NCI-H69 (cell line): ENCODE measurements around the gene ASB9.
"Not testable (repeated sequence)": the region's sequence is repeated elsewhere in the genome, so short reads cannot be mapped to it uniquely, and the experiment has no call there.

ENCODE experiments used
- DNase-seq: peaks from one replicate; lab custom pipeline; 2025; lab: John Stamatoyannopoulos, UW

Gene ASB9, protein sequence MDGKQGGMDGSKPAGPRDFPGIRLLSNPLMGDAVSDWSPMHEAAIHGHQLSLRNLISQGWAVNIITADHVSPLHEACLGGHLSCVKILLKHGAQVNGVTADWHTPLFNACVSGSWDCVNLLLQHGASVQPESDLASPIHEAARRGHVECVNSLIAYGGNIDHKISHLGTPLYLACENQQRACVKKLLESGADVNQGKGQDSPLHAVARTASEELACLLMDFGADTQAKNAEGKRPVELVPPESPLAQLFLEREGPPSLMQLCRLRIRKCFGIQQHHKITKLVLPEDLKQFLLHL

DNA sequence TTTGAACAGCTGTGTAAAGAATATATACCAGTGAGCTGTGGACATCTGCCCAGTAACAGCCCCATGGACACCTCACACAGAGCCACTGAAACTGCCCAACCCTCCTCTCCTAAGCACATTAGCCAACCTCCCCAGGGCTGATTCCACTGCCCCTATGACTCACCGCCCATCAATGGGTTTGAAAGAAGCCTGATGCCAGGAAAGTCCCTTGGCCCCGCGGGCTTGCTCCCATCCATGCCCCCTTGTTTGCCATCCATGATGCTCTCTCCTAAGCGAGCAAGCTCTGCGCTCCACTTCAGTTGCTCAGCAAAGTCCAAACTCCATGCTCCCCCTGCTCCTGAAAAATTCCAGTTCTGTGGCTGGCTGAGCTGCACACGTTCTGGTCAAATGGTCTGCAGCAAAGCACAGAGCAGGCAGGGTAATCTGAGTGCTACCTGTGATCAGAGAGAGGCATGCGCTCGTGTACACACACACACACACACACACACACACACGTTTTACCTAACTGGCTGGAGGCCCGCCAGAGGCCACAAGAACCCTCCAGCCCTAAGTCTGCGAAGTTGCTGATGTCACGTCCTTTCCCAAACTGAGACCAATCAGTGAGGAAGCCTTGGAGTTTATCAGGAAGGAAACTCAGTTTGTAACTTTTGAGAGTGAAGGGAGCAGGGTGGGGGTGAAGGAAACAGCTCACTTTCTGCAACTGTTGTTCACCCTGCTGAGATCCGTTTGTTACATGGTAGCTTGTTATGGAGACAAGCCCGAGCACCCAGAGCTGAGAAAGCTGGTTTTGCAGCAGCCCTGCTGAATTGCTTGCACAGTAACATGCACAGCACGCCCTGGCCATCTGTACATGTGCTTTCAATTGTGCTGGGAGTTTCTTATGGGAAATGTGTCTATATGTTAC lies at the start of gene ASB9:
TSS of gene ASB9 (minus strand) at position 466 of the 904 bp plus-strand sequence. CDS start at position 257, 209 bp downstream.
- peak; percentile 89 for DNase-seq

DNA sequence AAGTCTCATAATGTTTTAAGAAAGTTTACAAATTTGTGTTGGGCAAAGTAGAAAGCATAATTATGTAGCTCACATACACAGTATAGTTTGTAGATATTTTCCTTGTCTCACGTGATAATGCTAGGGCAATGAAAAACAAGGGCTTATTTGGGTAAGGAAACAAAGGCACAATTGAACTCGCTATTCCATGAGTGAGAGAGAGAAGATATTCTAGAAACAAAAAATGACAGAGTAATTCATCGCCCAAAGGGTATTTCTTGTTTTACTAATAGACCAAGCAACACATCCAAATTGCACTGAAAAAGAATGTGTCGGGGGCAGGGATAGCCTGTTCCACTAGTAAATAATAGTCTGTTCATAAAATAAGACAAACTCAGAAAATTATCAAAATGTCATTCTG lies 49.2 kb upstream of the ASB9 start:
- no peak for DNase-seq

DNA sequence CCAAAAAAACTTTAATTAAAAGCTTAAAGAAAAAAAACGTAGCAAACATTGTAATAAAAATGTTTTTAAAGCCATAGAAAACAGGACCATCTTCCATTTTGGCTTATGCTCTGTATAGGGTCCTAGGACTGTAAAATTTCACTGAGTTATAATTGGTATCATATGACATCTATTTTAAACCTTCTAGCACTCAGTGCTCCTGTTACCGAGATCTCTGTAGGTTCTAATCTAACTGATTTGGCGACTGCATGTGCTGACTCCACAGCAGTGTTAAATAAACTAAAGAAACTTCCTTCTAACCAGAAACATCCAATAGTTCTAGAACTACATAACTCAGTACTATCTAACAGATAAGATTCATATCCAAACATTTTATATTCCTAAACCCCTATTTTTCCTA lies 45.6 kb upstream of the ASB9 start, which contains the start of gene ASB11:
TSS of gene ASB11 (minus strand) at position 132 of the 400 bp plus-strand sequence. CDS start at position 97, 35 bp downstream.
- DNase-seq, result no peak

DNA sequence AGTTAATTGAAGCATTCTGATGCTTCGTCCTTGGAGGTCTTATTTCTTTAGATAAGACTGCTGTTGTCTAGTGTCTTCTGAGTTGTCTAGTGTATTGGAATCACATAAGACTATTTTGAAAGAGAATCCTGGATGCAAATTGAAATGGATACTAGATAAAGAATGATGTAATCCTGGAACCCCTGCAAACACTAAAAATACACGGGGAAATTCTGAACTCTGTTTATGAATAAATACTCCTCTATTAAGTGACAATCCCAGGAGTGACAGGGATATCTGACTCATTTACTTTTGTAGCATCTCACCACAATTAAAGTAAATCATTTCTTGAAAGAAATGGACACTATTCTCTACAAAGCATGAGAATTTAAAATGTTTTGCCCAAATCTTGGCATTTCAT lies 44.6 kb upstream of the ASB9 start:
- no peak for DNase-seq

DNA sequence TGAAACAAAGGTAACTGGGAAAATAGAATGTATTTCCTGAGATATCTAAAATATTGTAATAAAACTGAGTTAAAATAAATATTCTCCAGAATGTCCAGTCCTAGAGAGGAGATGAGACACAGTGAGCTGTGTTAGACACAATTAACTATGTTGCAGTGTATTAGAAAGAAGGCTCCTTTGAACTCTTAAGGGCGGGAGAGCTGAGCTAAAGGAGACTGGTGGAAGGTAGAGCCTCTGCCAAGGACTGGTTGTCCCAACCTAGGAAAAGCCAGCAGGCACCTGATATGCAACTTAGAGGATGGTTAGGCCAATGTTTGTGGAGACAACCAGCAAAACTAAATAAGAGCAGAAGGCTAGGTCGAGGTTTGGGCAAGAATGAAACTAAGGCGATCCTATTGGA lies 41.2 kb upstream of the ASB9 start:
- no peak for DNase-seq

DNA sequence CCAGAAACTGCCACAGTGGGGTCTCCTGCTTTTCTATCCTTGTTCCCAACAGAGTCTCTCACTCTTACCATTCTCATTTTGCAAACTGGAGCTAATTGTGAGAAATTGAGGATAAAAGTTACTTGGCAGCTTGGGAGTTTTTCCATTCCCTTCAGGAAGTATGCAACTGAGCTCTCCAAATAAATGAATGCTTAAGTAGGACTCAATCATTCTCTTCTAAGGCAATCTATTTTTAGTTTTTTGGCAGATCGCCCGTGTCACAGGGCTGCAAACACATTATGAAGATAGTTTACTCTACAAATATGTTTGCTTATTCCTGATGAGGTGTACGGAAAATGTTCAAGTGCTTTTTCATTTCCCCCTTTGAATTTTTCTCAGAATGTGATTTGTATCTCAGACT lies 40.2 kb upstream of the ASB9 start:
- DNase-seq, result peak; percentile 66

DNA sequence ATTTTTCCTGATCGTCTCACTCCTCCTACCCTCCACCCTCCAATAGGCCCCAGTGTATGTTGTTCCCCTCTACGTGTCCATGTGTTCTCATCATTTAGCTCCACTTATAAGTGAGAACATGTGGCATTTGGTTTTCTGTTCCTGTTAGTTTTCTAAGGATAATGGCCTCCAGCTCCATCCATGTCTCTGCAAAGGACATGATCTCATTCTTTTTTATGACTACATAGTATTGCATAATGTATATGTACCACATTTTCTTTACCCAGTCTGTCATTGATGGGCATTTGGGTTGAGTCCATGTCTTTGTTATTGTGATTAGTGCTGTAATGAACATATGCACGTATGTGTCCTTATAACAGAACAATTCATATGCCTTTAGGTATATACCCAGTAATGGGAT lies 36.0 kb upstream of the ASB9 start:
- not testable (repeated sequence) for DNase-seq

DNA sequence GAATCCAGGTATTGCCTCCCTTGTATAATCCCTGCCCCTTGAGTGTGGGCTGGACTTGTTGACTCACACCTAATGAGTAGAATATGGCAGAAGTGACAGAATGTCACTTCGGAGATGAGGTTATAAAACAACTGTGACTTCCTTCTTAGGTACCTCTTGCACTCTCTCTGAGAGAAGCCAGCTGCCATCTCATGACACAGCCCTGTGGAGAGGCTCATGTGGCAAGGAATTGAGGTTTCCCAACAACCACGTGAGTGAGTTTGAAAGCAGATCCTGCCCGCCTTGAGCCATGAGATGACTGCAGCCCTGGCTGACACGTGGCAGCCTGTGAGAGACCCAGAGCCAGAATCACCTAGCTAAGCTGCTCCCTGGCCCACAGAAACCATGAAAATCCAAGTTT lies 32.0 kb upstream of the ASB9 start:
- DNase-seq, result no peak

DNA sequence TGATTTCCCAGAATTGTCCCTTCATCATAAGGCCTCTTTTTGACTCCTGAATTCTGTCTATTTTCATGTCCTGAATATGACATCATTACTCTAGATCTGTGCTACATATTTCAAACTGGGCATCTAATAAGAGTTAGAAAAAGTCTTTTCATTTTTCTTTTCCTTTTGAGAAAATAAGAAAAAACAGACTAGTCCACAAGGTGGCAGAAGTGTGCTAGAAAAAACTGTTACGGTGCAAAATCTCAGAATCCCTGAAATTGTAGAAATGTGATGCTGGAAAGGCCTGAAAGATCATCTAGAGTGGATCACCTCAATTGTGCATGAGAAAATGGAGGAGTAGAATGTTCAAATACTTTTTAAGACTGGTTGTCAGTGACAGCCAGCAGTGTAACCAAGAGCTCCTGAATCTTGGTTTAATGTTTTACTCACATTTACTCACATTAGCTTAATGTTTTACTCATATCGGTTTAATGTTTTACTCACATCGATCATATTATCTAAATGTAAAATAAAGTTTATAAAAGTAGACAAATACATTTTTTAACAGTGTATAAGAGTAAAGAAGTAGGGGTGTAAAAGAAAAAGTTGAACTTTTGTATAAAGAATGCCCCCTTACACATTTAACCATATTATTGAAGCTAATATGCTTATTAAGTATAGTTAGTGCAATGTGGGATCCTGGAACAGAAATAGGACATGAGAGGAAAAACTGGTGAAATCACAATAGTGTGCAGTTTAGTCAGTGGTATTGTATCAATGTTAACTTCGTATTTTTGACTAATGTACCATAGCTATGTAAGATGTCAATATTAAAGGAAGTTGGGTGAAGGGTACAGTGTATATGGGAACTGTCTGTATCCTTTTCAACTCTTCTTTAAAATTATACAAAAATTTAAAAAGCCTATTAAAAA lies 30.3 kb upstream of the ASB9 start:
- peak; percentile 28 for DNase-seq

DNA sequence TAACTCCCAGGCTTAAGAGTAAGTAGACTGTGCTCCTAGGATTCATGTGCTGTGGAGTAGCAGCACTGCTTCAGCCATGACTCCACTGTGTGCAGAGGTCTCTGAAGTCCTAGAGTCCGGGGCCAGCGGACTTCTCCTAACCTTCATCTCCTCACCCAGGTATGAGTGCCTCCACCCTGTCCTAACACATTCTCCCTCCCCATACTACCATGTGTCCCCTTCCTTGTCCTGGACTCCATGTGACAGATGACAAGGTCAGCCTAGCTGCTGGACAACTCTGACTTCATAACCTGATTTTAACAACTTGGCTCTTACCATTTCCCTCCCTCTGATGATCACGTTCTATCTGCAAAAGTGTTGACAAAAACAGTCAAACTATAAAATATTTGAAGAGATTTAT lies 28.9 kb upstream of the ASB9 start:
- DNase-seq, result no peak

DNA sequence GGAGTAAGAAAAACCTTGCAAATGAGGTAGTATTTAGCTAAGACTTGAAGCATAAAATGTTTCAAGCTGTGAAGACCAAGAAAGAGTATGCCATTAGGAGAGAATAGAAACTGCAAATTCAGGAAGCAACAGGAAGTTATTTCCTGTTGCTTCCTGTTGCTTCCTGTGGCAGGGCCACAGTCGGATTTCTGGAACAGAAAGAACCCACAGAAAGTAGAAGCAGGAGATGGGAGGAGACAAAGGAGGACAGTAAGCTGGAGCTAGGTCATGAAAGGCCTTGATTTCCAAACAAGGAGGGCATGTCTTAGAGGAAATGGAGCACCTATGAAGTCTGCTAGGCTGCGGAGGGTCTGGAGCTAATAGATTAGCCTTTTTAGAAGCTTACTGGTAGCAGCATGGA lies 28.3 kb upstream of the ASB9 start:
- no peak for DNase-seq

DNA sequence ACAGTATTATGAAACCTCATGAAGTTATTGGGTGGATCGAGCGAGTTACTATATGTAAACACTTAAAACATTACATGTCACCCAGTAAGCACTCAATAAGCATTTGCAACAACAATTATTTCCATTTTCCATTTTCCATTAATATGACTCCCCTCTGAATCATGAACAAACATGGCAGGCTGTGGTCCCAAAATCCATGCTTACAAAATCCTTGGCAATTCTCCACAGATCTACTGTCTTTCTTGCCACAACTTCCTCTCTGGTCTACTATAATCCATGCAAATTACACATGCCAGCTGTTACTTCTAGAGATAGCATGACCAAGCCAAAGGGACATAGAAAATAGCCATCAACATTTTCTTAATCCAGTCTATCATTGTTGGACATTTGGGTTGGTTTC lies 23.6 kb upstream of the ASB9 start:
- no peak for DNase-seq

DNA sequence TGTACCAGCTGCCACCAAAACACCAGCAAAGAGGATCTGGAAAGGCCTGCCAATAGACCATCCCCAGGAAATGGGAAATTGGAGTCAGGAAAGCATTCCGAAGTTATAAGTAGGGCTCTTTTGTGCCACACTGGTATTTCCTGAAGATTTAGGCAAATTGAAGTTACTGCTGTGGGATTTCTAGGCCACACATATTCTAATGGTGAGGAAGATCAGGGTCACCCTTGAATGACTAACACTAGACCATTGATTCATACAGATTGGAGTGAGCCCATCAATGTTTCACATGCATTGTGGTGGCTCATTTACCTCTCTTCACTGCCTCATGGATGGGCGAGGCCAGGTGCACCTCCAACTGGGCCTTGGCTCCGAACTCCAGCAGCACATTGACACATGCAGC lies 23.0 kb upstream of the ASB9 start:
- no peak for DNase-seq

DNA sequence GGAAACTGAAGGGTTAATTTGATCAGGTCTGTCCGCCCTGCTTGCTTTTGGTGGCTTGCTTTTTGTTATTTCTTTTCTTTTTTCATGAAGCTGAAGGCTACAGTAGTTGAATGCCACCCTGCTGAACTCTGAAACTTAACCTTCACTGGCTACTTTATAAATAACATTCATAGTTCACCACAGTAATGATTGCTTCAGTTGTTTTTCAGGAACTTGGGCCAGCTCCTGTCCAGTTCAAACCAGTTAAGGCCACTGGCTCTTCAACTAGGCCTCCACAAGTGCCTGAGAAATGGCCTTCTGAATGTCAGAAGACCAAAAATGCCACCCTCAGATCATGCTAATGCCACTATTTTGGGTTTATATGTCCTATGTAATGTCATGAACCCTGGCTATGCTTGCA lies 7.7 kb upstream of the ASB9 start:
- DNase-seq, result no peak

DNA sequence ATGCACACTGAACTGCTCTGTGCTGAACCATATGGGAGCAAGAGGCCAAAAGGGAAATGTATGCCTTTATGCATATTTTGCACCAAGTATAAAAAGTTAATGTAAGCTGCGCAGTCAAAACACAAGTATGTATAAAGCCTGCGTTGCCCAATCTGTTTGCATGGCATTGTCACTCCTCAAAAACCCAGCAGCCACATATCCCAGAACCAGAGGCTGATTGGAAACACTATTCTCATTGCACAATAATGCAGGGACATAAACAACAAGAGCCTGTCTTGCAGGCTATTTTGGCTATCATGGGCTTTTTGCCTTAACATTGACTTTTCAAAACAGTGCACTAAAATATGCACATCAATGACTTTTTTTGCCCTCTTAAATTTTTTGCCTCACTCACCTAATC lies 5.1 kb upstream of the ASB9 start:
- no peak for DNase-seq

DNA sequence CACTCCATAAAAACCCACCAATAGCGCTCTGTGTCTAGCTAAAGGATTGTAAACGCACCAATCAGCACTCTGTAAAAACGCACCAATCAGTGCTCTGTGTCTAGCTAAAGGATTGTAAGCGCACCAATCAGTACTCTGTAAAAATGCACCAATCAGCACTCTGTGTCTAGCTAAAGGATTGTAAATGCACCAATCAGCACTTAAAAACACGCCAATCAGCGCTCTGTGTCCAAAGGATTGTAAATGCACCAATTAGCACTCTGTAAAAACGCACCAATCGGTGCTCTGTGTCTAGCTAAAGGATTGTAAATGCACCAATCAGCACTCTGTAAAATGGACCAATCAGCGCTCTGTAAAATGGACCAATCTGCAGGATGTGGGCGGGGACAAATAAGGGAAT lies 3.4 kb upstream of the ASB9 start:
- DNase-seq, result not testable (repeated sequence)

DNA sequence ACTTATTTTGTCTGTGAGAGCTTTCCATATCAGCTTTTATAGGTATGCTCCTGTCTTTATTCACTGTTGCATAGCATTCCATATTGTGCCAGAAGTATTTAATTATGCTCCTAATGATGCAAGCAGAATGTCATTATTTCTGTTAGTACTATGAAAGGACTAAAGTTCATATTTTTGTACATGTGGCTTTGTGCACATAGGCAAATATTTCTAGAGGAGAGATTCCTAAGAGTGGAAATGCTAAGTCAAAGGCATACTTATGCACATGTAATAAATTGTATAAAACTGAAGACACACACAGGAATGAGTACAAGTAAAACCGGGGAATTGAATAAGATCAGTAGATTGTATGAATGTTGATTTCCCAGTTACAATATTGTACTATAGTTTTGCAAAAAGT lies 1.9 kb upstream of the ASB9 start:
- no peak for DNase-seq

DNA sequence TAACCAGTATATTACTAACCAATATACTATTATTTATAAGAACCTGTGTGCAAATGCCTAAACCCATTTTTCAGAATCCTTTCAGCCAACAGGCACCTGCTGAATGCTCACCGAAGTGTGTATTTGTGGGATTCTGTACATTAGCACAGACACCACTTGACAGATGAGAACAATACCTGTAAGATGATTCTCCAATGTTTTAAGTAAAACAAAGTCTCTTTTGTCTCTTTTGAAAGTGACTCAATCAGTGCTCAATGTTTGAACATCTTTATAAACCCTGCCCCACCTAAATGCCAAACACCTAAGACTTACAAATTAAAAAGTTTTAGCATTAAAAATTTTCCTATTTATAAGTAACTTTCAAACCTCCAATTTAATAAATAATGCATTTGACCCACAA lies 763 bp downstream of the ASB9 start:
- DNase-seq, result peak; percentile 39

DNA sequence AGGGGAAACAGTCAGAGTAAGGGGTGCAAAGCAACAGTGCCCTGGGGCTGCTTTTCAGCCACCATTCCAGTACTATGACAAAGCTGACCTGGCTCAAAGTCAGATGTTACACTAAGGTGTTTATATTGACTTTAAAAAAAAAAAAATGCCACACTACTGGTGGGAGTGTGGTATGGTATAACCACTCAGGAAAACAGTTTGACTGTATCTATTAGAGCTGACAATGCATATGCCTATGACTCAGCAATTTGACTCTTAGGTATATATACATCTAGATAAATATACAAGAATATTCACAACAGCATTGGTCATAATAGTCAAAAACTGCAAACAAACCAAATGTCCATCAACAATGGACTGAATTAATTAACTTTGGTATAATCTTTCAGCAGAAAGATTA lies 15.0 kb downstream of the ASB9 start:
- no peak for DNase-seq

DNA sequence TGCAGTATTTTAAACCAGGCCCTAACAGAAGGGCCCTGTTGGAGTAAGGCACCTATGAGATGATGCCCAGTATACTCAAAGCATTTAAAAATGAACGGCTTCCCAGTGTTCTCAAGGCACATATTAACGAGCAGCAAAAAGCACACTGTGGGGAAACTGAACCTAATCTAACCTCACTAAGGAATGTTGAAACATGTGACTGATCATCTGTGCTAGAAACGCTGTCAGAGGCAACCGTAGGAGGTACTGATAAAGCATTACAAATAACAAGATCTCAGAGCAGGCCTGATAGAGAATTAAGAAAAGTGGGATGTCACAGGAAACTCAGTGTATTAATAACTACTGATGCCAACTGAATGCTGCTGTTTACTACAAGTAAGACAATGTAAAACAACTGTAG lies 24.0 kb downstream of the ASB9 start:
- no peak for DNase-seq

DNA sequence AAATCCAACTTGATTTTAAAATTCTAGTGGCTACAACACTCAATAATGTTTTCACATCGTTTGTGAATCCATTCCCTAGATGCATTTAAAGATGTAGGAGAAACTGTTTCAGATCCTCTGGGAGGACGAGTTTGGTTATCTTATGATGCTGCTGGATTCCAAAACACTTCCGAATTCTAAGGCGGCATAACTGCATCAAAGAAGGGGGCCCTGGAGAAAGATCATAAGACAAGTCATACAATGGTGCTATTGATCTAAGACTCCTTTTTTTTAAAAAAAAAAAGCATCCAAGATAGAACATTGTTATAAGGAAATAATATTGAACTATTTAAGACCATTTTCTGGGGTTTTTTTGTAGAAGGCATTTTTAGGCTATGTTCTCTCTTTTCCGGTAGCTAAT lies 25.5 kb downstream of the ASB9 start:
- no peak for DNase-seq

DNA sequence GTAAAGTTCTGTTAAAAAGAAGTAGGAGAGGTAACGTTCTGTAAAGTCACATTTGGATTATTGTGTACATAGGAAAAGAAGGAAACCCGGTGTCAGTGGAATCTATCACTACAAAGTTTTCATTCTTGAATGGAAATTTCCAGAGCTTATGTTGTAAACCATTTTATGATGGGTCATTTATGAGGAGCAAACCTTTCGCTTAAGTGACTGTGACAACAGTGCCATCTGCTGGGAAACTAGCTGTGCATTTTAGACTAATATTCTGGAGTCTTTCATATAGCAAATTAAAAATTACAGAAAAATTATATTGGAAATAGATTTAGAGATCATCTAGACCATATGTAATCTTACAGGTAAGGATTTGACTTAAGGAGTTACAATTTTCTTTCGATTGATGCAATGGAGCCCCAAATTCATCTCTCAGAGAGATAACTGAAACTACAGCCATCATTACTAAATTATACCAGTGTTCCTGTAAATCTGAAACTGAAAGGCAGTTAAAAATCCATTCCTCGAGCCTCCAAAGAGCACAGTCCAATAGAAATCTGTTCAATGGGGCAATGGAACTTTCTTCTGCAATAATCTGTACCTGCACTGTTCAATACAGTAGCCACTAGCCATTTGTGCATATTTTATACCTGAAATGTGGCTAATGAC lies 26.9 kb downstream of the ASB9 start:
- peak; percentile 55 for DNase-seq
